DMS114 treated with DMSO at 0.1 percent for 48 hours (cell line): ENCODE measurements around the gene BMPR1B.
"Not testable (repeated sequence)": the region's sequence is repeated elsewhere in the genome, so short reads cannot be mapped to it uniquely, and the experiment has no call there.

ENCODE experiments used
- DNase-seq: peaks from one replicate; lab custom pipeline; 2025; ENCODE audit not compliant: unreplicated experiment; lab: John Stamatoyannopoulos, UW

The BMPR1B gene

GRCh38 chr4:94831607-94832006 lies 73.9 kb downstream of the BMPR1B start:
- DNase-seq: no peak

GRCh38 chr4:94832329-94832728 lies 74.6 kb downstream of the BMPR1B start:
- DNase-seq: not testable (repeated sequence)

- DNase-seq: no peak
Observed at GRCh38 chr4:94833394-94833793, 75.6 kb downstream of the BMPR1B start.

DNA sequence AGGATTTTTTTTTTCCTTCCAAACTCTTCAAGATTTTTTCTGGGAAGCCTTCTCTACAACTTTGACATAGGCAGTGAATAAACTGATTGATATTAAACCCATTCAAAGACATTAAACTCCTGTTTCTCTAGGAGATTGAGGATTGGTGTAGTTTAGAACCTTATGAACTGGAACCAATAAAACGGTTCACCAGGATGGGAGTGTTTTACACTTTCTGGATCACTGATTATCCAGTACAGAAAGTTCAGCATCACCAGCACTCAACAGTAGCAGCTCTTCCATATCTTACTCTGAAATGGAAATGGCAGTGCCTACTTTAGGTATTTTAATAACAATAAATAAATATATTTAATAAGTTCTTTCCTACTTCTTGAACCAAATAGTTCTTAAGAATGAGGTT lies 76.7 kb downstream of the BMPR1B start:
- no peak for DNase-seq

DNA sequence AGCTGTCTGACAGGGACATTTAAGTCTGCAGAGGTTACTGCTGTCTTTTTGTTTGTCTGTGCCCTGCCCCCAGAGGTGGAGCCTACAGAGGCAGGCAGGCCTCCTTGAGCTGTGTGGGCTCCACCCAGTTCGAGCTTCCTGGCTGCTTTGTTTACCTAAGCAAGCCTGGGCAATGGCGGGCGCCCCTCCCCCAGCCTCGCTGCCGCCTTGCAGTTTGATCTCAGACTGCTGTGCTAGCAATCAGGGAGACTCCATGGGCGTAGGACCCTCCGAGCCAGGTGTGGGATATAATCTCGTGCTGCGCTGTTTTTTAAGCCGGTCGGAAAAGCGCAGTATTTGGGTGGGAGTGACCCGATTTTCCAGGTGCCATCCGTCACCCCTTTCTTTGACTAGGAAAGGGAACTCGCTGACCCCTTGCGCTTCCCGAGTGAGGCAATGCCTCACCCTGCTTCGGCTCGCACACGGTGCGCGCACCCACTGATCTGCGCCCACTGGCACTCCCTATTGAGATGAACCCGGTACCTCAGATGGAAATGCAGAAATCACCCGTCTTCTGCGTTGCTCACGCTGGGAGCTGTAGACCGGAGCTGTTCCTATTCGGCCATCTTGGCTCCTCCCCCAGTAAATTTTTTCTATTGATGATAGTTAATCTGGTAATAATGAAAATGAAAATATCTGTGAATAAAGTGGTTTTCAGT lies 83.6 kb downstream of the BMPR1B start:
- not testable (repeated sequence) for DNase-seq

GRCh38 chr4:94841864-94842221 lies 84.1 kb downstream of the BMPR1B start:
- no peak for DNase-seq

- no peak for DNase-seq
Observed at GRCh38 chr4:94843216-94843615, 85.5 kb downstream of the BMPR1B start.

GRCh38 chr4:94848326-94848725 lies 90.6 kb downstream of the BMPR1B start:
- no peak for DNase-seq

- no peak for DNase-seq
Observed at GRCh38 chr4:94849901-94850300, 92.1 kb downstream of the BMPR1B start.

DNA sequence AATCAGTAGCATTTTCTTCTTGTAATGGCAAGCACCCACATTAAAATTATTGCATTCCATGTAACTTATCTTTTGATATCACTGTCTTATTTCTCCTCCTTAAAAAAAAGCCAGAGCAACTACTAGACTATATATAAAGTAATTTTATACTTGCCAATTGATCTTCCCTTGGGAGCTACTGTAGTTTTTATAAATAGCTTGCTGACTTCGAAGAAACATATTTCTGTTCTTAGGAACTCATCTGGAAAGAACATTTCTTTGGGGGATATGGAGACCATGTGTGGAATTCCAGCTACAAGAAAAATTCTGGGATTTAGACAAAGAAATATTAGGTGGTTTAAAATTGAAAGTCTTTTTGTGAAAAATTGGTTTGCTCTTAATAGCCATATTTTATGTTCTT lies 94.9 kb downstream of the BMPR1B start:
- no peak for DNase-seq

- no peak for DNase-seq
Observed at GRCh38 chr4:94856030-94856429, 98.3 kb downstream of the BMPR1B start.

DNA sequence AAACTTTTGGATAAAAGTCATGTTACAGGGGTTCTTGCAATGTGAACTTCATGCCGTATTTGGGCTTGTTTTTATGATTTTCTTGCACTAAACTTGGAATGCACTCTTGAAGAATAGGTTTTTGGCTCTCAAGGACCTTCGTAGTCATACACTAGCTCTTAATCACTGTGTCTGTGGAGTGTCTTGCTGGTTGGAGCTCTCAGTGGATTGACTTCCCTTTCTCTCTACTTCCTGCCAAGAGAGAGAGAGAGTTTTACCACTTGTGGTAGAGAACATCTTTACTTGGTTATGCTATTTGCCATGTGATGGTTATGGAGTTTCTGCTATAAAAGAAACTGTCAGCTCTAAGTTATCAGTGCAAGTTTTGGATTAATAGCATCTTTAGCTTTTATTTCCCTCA lies 112.4 kb downstream of the BMPR1B start:
- DNase-seq: no peak

DNA sequence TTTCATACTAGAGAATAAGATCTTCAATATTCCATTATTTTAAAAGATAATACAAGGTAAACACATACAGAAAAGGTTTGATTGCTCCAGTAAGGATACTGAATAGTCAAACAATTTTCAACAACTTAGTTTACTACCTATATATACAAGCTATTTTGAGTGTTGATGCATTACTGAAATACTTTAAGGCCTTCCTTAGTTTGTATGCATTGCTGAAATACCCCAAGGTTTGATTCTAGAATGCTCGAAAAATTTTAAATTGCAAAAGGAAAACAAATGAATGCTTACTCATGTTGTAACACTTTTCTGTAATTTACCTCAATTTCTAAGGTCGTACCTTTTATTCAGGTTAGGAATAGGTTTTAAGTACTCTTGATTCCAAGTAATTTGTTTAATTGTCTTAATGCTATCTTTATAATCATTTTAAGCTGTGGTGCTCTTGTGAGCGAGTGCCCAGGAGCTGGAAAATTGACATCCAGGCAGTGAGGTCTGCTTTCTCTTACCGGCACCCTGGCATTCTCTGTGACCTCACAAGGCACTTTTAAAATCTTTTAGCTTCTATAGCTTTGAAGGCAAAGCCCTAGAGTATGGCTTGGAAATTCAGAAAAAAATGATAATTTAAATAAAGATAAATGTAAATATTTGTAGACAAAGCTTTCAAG lies 114.0 kb downstream of the BMPR1B start:
- no peak for DNase-seq

DNA sequence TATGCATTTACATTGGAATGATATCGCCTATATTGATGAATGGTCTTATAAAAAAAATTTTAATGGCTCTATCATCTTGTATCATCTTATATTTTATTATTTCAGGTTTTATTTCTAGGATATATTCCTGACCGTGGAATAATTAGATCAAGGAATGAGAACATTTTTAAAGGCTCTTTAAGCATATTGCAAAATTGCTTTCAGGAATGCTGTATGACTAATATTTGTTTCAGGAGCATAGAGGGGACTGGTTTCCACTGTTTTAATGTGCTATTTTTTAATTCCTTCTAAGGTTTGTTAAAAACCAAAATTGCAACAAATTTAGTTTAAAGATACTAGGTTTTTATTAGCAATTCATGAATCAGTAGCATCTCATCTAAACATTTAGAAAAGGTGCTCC lies 120.2 kb downstream of the BMPR1B start:
- no peak for DNase-seq

GRCh38 chr4:94880956-94881355 lies 123.2 kb downstream of the BMPR1B start:
- DNase-seq: no peak

DNA sequence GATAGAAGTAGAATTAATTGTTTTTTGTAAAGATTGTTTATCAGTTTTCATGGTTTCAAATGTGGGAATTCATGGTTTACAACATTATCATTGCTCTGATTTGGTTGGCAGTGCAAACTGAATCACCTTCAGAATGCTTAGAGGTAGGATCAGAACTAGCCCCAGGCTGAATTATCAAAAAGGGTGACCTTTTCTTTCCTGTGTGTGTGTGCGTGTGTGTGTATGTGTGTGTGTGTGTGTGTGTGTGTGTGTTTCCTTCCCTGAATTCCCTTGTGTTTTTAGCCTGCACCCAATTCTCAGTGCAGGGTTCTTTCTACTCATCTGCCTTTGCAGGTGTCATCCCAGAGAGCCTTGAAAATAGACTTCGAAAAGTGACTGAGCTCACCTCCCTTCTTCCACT lies 125.0 kb downstream of the BMPR1B start:
- no peak for DNase-seq

GRCh38 chr4:94887027-94887426 lies 129.3 kb downstream of the BMPR1B start:
- DNase-seq: no peak

GRCh38 chr4:94889523-94889922 lies 131.8 kb downstream of the BMPR1B start:
- DNase-seq: no peak

GRCh38 chr4:94889946-94890345 lies 132.2 kb downstream of the BMPR1B start:
- no peak for DNase-seq

DNA sequence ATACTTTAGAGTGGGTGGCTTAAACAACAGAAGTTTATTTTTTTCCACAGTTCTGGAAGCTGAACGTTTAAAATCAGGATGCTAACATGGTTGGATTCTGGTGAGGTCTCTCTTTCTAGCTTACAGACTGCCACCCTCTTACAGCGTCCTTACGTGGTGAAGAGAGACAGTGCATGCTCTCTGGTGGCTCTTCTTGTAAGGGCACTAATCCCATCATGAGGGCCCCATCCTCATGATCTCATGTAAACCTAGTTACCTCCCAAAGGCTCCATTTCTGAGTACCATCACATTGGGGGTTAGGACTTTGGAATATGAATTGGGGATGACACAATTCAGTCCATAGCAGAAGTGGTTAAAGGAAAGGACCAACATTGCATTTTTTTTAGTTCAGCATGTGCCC lies 132.8 kb downstream of the BMPR1B start:
- no peak for DNase-seq

GRCh38 chr4:94892051-94892450 lies 134.3 kb downstream of the BMPR1B start:
- no peak for DNase-seq

- DNase-seq: no peak
Observed at GRCh38 chr4:94895081-94895480, 137.3 kb downstream of the BMPR1B start.

- DNase-seq: no peak
Observed at GRCh38 chr4:94897023-94897422, 139.3 kb downstream of the BMPR1B start.
